Muscle of arm (tissue), 12 donors: ENCODE results near the gene SLC43A3. TPM values are rescaled to one million over a fixed set of nuclear protein-coding genes. Genes with fewer than 3 reads are reported as not detected.
"Not testable (repeated sequence)": the region's sequence is repeated elsewhere in the genome, so short reads cannot be mapped to it uniquely, and the experiment has no call there.

Experiments used
- DNase-seq: peaks from one replicate; pipeline ENCODE4 v3.0.0-alpha.2; 2013
- polyA plus RNA-seq, 12 donors: library from polyadenylated mRNA; unstranded; fragments of 120-200 nt; gene quantifications; one replicate each; pipeline ENCODE4 v1.2.1, GENCODE V29; 2013; ENCODE audit not compliant: insufficient read length in 12 of 12

The SLC43A3 gene
- polyA plus RNA-seq, 12 donors: 24.6 to 45.1 (median 28.1) TPM; not detected in 1

DNA sequence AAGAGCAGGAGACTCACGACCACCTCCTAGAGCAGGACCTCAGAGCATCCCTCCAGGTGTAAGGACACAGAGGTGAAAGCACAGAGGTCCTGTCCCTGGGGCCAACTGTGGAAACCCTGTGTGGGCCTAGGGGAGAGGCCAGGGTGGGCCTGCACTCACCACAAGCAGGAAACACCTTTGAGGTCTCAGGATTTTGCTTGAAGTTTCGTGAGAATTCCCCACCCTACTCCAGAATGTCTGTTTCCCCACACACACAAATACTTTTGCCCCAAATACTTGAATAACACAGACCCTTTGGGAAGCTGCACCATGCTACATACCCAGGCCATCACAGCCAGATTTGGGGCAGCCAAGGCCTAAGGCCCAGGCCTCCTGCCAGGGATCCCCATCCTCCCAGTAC lies 18.1 kb downstream of the SLC43A3 start:
- no peak for DNase-seq

DNA sequence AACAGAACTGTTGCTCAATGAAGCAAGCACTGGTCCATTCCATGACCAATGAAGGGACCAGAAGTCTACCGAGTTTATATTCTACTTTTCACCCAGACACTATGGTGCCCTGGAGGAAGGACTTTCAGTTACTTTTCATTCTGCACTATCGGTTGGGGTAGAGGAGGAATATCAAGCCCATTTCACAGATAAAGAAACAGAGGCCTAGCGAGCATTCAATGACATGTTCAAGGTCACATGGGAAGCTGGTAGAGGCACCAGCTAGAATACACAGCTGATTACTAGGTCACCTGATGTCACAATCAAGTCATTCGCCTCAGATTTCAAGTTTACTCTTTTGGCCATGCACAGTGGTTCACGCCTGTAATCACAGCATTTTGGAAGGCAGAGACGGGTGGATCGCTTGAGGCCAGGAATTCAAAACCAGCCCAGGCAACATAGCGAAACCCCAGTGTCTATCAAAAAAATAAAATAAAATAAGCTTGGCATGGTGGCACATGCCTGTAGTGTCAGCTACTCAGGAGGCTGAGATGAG lies 18.9 kb downstream of the SLC43A3 start:
- no peak for DNase-seq

DNA sequence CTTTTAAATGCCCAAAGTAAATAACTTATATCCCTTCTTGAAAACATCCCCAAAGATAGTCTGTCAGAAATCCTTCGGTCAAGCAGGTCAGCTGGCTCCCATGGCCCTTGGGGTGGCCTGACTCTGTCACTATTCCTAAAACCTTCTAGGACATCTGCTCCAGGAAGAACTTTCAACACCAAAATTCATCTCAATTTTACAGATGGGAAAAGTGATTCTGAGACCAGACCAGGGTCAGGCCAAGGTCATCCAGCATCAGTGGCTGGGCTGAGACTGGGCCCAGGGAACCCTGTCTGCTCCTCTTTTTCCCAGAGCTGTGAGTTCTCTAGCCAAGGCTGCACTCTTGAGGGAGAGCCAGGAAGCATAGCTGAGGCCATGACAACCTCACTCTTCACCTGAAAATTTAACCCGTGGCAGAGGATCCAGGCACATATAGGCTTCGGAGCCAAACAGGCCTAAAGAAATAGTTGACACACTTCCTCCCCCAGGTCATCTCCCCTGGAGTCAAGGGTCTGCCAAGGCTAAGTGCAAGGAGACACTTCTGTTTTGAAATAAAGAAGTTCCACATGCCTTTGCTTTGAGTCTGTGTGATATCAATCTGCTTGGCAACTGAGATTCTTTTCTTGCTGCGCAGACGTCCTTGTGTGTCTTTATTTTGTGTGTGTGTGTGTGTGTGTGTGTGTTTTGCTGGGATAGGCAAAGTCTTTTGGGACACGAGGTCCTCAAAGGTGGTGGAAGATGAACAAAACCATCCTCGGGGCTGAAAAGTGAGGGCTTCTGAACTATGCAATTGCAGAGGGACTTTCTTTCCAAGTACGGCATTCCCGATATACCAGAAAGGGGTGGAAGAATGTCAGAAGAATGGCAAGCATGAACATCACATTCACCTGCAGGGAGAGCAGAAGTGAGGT lies 19.7 kb downstream of the SLC43A3 start:
- DNase-seq: no peak

DNA sequence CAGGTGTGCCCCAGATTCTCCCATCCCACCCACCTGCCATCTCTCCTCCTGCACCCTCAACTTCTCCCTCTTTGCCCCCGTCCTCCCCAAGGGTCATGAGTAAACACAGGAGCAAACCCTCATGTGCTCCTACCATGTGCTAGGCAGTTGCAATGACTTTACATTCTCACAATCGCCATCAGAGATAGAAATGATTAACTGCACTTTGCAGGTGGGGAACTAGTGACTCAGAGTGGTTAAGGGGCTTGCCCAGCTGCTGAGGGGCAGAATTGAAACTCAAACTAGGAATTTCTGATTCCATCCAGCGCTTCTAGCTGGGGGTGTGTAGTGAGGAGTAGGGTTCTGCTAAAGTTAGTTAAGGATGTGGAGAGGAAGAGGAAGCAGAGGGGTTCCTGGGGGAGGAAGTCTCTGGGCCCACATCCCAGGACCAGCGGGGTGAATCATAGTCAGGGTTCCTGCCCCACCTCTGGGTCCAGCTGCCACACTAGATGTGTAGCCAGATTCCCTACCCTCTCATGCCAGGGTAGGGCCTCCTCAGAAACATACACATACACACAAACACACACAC lies 20.5 kb downstream of the SLC43A3 start:
- no peak for DNase-seq

DNA sequence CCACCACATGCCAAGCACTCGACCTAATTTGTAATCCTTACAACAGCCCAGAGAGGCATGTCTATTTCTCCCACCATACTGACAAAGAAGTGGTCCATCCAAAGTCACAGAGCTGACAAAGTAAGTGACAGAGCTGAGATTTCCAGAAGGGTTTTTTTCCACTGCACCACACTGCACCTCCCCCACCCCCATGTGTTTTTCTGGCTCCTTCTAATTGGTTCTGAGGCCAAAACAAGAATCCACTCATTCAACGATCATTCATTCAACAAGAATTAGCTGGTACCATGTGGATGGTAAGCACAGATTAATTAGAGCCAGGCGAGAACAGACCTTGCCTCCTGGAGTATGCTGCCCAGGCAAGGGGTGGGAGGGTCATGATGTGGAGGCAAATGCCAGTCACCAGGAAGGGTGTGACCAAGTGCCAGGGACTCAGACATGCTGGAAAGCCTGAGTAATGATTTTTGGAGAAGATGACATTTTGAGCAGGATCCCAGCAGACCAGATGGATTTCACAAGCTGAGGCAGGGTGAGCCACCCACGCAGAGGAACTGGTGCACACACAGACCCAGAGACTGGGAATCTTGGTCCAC lies 21.6 kb downstream of the SLC43A3 start:
- no peak for DNase-seq

DNA sequence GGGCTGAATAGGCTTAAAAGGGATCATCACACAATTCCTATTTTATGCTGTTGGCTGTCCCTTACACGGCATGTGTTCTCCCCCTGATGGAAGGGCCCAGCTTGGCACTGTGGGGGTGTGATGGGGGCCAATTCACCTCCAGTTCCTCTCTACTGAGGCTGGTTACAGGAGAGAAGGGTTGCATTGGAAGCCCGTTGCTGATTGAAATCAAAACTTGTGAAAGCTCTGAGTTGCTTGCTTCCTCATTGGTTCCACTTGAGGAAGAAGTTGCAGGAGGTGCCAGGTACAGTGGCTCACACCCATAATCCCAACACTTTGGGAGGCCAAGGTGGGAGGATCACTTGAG lies 23.1 kb downstream of the SLC43A3 start:
- no peak for DNase-seq

DNA sequence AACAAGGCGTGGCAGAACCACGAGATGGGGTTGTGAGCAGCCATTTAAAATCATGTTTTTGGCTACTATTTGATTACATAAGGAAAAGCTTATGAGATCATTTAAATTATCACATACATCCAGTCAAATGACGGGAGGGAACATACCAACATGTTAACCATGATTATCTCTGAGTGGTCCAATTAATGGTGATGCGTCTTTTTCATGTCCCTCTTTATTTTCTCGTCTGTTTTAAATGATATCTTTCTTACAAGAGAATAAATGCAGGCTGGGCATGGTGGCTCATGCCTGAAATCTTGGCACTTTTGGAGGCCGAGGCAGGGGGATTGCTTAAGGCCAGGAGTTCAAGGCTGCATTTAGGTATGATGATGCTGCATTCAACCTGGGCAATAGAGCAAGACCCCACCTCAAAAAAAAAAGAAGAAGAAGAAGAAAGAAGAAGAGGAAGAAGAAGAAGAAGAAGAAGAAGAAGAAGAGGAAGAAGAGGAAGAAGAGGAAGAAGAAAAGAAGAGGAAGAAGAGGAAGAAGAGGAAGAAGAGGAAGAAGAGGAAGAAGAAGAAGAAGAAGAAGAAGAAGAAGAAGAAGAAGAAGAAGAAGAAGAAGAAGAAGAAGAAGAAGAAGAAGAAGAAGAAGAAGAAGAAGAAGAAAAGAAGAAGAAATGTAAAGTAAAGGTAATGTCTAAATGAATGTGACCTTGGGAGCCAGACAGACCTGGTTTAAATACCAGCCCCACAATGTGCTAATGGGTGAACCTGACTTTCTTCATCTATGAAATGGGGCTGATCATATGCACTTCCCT lies 23.7 kb downstream of the SLC43A3 start:
- DNase-seq: not testable (repeated sequence)

DNA sequence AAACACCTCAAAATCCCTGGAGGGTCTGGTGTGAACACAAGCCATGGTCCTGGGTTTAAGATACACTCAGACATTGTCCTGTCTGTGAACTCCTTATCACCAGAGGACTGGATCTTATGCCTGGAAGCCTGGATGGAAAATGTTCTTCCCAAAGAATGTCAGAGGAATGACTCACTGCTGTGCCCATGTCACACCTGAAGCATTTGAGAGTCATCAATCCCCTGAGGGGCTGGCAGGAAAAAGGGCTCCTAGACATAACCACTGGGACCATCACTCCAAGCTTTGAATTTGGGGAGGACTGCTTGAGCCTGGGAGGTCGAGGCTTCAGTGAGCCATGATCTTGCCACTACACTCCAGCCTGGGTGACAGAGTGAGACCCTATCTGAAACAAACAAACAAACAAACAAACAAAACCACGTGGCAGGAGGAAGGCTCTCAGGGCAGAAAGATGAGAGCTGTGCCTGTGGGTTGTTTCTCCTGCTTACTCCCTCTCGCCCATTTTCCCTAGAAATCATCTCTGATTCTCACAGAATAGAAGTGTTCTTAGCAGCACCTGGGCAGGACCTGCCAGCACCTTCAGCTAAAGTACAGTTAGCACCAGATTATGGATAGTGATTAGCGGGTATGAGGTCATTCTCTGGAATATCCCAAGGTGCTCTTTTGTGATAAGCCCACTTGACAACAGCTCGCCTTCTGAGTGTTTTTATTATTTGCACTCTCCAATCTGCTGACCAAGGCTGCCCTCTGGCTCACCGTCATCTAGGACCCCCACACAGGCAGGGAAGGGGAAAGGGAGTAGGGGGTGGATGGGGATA lies 24.5 kb downstream of the SLC43A3 start:
- no peak for DNase-seq

DNA sequence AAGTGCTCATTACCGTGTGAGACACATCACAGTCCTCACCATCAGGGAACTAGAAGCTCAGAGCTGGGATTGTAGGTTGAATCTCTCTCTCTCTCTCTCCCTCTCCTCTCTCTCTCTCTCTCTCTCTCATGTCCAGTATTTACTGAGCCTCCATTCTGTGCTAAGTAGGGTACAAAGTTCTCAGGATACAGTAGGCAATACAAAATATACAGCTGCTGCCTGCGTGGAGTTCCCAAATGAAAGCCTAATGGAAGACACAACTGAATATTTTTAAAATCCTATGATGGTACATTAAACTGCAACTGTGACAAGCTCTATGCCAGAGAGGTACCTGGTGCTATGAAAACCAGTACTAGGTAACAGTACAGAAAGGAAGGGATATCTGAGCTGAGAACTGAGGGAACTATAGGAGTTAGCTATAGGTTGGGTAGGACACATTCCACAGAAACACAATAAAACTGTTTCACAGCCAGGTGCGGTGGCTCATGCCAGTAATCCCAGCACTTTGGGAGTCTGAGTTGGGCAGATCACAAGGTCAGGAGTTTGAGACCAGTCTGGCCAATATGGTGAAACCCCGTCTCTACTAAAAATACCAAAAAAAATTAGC lies 26.8 kb downstream of the SLC43A3 start:
- no peak for DNase-seq

DNA sequence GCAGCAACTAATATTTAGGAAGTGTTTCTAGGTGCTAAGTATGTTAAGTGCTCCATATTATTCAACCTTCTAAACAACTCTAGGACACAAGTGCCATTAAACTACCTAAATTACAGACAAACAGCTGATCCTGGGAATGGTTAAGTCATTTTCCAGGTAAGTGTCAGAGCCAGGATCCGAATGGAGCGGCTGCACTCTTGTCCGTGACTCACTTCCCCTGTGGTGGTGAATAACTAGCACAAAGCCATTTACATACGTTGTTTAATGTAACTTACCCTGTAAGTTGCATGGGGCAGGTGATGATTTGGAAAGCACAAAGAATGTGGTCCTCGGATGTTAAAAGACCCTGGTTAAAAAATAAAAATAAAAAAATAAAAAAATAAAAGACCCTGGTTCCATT lies 27.7 kb downstream of the SLC43A3 start:
- DNase-seq: no peak

DNA sequence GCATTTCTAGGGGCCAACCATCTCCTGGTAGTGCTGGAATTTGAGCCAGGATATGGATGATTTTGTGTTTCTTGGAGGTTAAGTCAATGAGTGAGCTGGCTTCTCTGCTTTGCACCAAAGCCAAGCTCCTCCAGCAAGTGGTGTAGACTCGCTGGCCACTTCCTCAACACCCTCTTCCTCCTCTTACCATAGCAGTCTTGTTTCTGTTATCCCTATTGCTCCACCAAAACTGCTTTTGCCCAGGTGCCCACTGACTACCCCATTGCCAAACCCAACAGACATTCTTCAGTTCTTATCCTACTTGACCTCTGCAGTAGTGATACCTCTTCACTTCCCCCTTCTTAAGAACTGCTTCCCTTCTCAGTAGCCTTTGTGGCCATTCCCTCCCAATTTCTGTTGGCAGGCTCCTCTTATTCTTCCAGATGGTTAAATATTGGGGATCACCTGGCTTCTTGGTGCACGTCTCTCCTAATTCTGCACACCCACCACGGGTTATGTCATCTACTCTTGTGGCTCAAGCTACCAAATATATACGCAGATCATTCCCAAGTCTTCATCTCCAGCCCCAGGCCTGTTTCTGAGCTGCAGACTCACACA lies 29.4 kb downstream of the SLC43A3 start:
- DNase-seq: no peak

DNA sequence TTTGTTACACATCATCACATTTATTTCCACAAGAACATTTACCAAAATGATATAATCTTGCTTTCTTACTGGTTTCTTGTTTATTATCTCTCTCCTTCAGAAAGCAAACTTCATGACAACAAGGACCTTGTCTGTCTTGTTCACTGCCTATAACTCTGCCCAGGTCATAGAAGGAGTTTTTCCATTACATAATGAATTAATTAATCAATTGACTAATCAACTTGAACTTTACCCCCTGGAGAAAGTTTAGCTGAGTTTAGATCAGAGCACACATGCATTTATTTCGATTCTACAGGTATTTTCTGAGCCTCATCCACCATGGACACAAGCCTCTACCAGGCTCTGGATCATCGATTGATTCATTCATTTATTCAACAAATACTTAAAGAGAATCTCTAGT lies 30.2 kb downstream of the SLC43A3 start:
- DNase-seq: no peak

DNA sequence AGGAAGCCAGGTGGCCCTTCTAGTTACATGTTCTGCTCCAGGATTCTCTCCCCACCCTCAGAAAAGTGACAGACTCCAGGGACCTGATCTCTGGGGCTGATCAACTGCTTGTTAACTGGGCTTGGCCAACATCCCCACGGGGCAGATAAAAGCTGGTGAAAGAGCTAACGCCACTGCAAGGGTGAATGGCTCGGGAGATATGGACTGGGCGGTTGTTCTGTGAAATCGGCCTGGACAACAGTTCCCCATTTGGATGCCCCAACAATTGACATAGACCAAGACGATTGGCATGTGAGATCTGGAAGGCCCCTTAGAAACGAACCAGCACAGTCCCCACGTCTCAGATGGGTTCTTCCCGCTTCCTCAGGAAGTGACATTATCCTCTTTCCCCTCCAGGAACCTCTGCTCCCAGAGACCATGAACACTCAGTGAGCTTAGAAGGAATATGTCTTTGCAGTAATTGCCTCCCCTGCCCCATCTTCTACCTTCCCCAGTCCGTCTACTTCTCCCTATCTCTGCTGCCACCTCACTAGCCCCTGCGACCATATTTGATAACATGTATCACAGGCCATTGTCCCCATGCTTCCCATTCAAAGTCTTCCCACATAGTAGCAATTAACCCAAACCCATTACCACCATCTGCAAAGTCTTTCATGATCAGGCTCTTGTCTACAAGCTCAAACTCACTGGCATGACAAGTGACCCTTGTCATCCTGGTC lies 30.9 kb downstream of the SLC43A3 start:
- DNase-seq: no peak

DNA sequence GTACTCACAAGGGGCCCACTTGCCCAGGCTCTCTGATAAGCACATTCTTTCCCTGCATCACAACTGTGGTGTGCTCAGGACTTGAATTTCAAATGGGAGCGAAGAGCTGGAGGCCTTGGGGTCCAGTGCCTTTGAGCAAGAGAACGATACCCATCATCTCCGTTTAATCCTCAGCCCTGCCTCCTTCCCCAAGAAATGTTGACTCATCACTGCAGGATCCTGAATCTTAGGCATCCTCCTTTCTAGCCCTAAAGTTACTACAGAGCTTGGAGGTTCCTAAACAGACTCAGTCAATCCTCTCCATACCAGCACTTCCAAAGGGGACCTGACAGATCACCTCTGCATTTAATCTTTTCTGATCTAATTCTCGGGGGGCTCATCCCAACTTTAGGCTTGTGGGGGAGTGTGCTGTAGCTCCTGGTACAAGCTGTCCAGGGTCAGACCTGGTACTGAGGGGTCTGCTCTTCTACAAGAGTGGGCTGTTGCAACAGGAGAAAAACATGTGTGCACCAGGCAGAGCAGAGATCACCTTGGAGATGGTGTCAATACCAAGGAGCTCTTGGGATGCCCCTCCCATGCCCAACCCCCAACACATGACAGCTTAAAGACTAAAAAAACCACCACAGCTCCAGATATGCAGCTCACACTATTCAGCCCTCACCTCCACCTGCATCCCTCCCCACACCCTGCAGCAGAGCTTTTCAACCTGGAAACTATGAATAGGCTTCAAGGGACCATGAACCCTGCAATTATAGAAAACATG lies 32.5 kb downstream of the SLC43A3 start:
- DNase-seq: no peak

DNA sequence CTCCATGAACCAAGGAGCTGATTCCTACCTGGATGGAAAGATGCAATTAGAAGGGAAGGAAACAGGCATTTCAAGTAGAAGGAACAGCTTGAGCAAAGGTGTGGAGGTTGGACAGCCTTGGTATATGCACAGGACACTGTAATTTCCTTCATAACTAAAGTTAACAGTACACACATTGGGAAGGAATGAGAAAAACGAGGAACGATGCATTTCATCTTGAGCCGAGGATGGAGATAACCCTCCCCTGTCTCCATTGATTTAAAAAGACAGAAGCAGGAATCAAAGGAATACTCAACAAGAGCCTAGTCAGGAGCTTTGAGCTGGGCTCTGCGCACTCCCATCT lies 34.2 kb downstream of the SLC43A3 start:
- no peak for DNase-seq

DNA sequence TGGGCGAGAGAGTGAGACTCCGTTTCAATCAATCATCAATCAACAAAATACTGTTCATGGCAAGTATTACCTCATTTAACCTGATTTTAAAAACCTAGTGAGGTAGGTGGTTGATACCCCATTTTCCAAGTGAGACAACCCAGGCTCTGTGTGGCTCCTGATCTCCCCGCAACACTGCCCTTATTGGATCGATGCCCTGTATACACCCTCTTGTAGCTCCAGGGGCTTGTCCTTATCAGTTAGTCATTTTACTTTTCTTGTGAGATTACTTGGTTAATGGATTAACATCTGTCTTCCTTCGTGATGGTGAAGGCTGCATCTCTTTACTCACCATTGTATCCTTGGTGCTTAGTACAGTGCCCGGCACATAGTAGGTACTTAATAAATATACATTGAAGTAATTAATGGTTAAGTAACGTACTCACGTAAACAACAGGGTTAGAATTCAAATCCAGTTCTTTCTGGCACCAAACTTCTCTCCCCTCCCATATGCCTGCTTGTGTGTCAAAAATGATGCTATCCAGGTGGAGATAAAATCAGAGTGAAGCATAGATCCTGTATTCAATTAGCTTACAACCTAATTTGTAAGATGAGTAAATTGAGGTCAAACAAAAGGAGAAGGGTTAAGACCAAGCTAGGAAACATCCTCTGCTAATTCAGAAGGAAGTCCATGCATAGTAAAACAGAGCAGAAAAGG lies 34.7 kb downstream of the SLC43A3 start:
- no peak for DNase-seq

DNA sequence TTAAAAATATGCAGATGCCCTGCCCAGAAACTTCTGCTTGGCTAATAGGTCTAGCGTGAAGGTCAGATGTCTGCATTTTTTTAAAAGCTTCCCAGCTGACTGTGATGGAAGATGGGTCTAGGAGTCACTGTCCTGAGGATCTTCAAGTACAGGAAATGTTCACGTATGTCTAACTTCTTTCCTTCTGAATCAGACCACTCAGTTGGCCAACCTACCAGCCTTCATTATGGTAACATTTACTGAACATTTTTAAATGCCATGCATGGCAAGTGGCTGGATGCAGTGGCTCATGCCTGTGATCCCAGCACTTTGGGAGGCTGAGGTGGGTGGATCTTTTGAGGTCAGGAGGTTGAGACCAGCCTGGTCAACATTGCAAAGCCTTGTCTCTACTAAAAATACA lies 35.4 kb downstream of the SLC43A3 start:
- no peak for DNase-seq

DNA sequence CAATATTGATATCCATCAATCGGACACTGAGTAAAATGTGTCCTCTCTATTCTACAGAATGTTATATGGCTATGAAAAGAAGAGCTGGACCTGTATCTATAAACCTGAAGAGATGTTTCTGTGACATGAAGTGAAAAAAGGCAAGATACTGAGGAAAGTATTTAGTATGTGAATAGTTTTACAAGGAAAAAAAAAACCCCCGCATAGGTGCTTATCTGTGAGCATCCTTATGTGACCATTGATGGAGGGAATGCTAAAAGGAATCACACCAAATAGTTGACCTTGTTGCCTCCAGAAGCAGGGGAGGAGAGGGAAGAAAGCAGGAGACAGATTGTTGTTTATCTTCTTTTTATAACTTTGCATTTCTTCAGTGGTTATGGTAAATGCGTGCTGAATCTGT lies 35.8 kb downstream of the SLC43A3 start:
- DNase-seq: no peak
